Activated naive CD4-positive, alpha-beta T cell (primary cell): Measurements from ENCODE around the gene SCN4B.

Experiments
- DNase-seq, 4 experiments: peaks; one replicate each; lab custom pipeline; 2025; lab: John Stamatoyannopoulos, UW

SCN4B gene

GRCh38 chr11:118099838-118100556, 52.6 kb downstream of the SCN4B start:
- no peak for DNase-seq

- DNase-seq: no peak
Observed at GRCh38 chr11:118098996-118099837, 53.4 kb downstream of the SCN4B start.

GRCh38 chr11:118095967-118096367, 56.7 kb downstream of the SCN4B start:
- no peak for DNase-seq

- DNase-seq: no peak
Observed at GRCh38 chr11:118095493-118095892, 57.1 kb downstream of the SCN4B start.

- DNase-seq: no peak
Observed at GRCh38 chr11:118092907-118093571, 59.6 kb downstream of the SCN4B start.

- no peak for DNase-seq
Observed at GRCh38 chr11:118091690-118092089, 60.9 kb downstream of the SCN4B start.

- DNase-seq: no peak
Observed at GRCh38 chr11:118090545-118091162, 62.0 kb downstream of the SCN4B start.

GRCh38 chr11:118088531-118088930, 64.1 kb downstream of the SCN4B start:
- no peak for DNase-seq

- no peak for DNase-seq
Observed at GRCh38 chr11:118087931-118088330, 64.7 kb downstream of the SCN4B start.

GRCh38 chr11:118086913-118087768, 65.5 kb downstream of the SCN4B start, which contains the start of gene SMIM35:
TSS of gene SMIM35 (minus strand) at chr11:118086963. CDS start at chr11:118086757, 206 bp downstream.
- no peak for DNase-seq

GRCh38 chr11:118084656-118085055, 68.0 kb downstream of the SCN4B start:
- no peak for DNase-seq

GRCh38 chr11:118084247-118084646, 68.4 kb downstream of the SCN4B start:
- no peak for DNase-seq
